Measurements from ENCODE around the gene C10orf90. TPM values are rescaled to one million over a fixed set of nuclear protein-coding genes. Genes with fewer than 3 reads are reported as not detected.

C10orf90 gene
- total RNA-seq, 1 donor from 2014 or later: not detected

DNA sequence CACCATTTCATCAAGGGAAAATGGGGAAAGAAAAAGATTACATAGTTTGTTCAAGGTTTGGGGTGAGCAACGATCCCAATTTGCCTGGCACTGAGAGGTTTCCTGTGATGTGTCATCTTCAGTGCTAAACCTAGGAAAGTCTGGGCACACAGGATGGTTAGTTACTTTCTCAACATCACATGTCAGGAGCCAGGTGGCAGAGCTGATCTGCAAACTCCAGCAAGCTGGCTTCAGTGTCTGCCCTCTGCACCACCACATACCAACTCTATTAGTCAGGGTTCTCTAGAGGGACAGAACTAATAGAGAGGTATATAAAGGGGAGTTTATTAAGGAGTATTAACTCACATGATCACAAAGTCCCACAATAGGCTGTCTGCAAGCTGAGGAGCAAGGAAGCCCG, 293.5 kb downstream of the C10orf90 start:
- no peak for DNase-seq
- Mint-ChIP-seq H3K4me3 (ENCODE audit: unreplicated experiment) (no peak overlapping the region), H3K27ac (ENCODE audit: unreplicated experiment) (no peak overlapping the region), H3K36me3 (ENCODE audit: unreplicated experiment) (peaks cover 21% of the 10 kb centered on the region), H3K27me3 (ENCODE audit: unreplicated experiment) (no peaks in the 10 kb centered on the region), H3K4me1 (ENCODE audit: low read depth, unreplicated experiment) (peaks cover 3% of the 10 kb centered on the region), H3K9me3 (ENCODE audit: unreplicated experiment) (peaks cover 3% of the 10 kb centered on the region)
- TF ChIP-seq, protein P1, sequence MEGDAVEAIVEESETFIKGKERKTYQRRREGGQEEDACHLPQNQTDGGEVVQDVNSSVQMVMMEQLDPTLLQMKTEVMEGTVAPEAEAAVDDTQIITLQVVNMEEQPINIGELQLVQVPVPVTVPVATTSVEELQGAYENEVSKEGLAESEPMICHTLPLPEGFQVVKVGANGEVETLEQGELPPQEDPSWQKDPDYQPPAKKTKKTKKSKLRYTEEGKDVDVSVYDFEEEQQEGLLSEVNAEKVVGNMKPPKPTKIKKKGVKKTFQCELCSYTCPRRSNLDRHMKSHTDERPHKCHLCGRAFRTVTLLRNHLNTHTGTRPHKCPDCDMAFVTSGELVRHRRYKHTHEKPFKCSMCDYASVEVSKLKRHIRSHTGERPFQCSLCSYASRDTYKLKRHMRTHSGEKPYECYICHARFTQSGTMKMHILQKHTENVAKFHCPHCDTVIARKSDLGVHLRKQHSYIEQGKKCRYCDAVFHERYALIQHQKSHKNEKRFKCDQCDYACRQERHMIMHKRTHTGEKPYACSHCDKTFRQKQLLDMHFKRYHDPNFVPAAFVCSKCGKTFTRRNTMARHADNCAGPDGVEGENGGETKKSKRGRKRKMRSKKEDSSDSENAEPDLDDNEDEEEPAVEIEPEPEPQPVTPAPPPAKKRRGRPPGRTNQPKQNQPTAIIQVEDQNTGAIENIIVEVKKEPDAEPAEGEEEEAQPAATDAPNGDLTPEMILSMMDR (IDR thresholded peaks at IDR 0.05; ENCODE audit: partially characterized antibody, unreplicated experiment): no peak

DNA sequence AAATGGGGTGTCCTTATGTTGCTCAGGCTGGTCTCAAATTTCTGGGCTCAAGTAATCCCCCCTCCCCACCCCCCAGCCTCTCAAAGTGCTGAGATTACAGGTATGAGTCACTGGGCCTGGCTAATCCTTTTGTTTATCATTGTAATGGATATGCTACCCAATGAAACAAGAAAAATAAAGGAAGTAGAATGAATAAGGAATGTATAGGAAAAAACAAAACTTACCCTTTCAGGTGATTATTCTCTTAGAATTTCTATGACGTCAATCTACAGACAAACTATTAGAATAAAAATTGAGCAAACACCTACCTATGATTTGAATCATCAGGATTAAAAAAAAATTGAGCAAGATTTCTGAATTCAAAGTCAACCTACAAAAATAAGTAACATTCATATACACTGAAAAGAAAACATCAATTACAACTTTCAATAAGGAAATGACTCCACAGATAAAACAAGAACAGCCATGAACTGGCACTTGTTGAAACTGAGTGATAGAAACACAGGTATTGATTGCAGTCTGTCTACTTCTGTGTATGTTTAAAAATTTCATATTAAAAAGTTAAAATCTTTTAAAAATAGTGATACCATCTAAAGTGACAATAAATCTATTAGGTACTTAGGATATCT, 294.5 kb downstream of the C10orf90 start:
- Mint-ChIP-seq H3K27me3 (ENCODE audit: unreplicated experiment) (no peaks in the 10 kb centered on the region), H3K36me3 (ENCODE audit: unreplicated experiment) (peaks cover 21% of the 10 kb centered on the region), H3K27ac (ENCODE audit: unreplicated experiment) (no peak overlapping the region), H3K4me3 (ENCODE audit: unreplicated experiment) (no peak overlapping the region), H3K4me1 (ENCODE audit: low read depth, unreplicated experiment) (peaks cover 3% of the 10 kb centered on the region), H3K9me3 (ENCODE audit: unreplicated experiment) (peaks cover 3% of the 10 kb centered on the region)
- TF ChIP-seq, protein P1 (IDR thresholded peaks at IDR 0.05; ENCODE audit: partially characterized antibody, unreplicated experiment): no peak
- DNase-seq: no peak

DNA sequence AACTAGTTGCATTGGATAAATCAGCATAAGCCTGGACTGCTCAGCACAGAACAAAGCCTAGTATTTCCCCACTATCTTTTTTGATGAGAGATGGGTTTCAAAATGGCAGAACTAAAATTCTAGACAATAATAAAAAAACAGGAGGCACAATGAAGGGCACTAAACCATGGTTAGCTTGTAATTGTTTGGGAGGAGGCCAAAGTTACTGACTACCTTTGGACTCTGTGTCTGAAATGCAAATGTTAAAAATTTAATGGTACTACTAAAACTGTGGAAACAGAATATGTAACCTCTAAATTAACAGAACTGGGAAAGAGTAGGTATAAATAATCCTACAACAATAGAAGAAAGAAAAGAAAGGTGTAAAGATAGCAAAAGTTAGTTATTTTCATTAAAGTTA, 295.2 kb downstream of the C10orf90 start:
- H3K4me1 Mint-ChIP-seq (ENCODE audit: low read depth, unreplicated experiment): peaks cover 3% of the 10 kb centered on the region
- DNase-seq: no peak
- no peaks in the 10 kb centered on the region for H3K27me3 Mint-ChIP-seq (ENCODE audit: unreplicated experiment)
- no peak overlapping the region for H3K27ac Mint-ChIP-seq (ENCODE audit: unreplicated experiment)
- peaks cover 21% of the 10 kb centered on the region for H3K36me3 Mint-ChIP-seq (ENCODE audit: unreplicated experiment)
- no peak overlapping the region for H3K4me3 Mint-ChIP-seq (ENCODE audit: unreplicated experiment)
- TF ChIP-seq, protein P1 (IDR thresholded peaks at IDR 0.05; ENCODE audit: partially characterized antibody, unreplicated experiment): no peak
- H3K9me3 Mint-ChIP-seq (ENCODE audit: unreplicated experiment): peaks cover 3% of the 10 kb centered on the region

Other genes starting within 250 kb of the C10orf90 start
- gene DOCK1, start 234.7 kb upstream of the C10orf90 start, total RNA-seq (ENCODE audit: unreplicated experiment): 19.7 TPM

Measured in glutamatergic neuron (in vitro differentiated cells).